ENCODE measurements around the gene TDRD3.

DNA sequence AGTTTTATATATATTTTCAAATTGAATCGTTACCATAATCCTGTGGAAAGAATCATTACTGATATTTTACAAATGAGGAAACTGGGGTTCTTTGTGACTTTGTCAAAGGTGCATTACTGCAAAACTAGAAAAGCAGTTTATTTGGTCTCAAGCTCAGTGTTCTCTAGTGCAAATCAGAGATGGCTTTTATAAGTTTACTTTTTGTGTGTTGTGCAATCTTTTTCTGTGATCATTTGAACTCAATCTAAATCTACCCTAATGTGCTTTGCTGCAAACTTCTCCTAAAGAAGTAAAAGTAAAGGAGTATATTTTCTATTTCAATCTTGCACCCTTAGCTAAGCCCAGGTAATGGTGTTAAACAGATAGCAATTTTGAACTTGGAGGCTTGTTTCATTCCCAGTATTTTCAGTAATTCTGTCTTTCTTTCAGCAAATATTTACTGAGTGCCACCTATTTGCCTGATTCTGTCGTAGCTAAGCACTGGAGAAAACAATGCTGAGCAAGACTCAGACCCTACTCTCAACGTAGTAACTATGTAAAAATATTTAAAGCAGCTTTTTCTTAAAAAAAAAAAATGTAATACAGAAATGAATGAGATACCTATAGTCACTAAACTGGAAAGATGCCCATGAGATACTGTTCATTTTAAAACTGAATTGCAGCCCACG is 124.0 kb downstream of the TDRD3 start:
- TF ChIP-seq, protein P1, sequence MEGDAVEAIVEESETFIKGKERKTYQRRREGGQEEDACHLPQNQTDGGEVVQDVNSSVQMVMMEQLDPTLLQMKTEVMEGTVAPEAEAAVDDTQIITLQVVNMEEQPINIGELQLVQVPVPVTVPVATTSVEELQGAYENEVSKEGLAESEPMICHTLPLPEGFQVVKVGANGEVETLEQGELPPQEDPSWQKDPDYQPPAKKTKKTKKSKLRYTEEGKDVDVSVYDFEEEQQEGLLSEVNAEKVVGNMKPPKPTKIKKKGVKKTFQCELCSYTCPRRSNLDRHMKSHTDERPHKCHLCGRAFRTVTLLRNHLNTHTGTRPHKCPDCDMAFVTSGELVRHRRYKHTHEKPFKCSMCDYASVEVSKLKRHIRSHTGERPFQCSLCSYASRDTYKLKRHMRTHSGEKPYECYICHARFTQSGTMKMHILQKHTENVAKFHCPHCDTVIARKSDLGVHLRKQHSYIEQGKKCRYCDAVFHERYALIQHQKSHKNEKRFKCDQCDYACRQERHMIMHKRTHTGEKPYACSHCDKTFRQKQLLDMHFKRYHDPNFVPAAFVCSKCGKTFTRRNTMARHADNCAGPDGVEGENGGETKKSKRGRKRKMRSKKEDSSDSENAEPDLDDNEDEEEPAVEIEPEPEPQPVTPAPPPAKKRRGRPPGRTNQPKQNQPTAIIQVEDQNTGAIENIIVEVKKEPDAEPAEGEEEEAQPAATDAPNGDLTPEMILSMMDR (conservative IDR thresholded peaks at IDR 0.05 in 1 of 2, IDR thresholded peaks at IDR 0.05 in 1 of 2; ENCODE audit: extremely low read depth in 1 of 2, insufficient read depth in 1 of 2, low read depth in 1 of 2, low read length in 2 of 2), result no peak
- no peak for TF ChIP-seq EZH2 (IDR thresholded peaks at IDR 0.05; ENCODE audit: borderline replicate concordance, low read length)

Data from mammary epithelial cell (primary cell).